ENCODE data around the gene ITPK1.

ITPK1 gene

GRCh38 chr14:93006567-93007051 is 109.1 kb downstream of the ITPK1 start:
- no peak for DNase-seq

- DNase-seq, result no peak
Measured at GRCh38 chr14:93005838-93006237, 109.9 kb downstream of the ITPK1 start.

DNA sequence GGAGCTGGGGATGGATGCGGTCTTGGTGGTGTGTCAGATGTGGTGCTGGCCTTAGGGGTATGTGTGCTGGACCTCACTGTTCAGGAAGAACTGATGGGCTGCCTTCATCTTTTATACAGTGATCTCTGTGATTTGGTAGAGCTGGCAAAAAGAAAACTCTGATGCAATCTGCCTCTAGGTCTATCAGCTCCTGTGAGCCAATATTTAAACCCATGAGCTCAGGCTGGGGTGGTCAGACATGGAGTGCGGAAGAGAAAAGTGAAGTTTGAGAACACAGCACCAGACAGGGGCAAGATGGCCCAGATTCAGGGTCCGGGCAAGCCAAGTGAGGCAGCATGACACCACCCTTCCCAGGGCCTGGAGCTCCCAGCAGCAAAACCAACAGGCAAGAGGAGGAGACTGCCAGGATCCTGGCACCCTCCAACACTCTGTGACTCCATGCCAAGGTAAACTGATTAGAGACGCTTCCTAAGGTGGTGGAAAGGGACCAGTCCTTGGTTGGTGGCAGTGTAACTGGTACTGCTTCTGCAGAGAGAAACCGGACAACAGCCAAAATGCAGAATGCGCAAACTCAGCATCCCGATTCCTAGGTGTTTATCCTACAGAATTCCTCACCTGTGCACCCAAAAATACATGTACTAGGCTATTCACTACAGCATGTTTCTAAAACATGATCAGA is 110.5 kb downstream of the ITPK1 start:
- DNase-seq, result no peak

DNA sequence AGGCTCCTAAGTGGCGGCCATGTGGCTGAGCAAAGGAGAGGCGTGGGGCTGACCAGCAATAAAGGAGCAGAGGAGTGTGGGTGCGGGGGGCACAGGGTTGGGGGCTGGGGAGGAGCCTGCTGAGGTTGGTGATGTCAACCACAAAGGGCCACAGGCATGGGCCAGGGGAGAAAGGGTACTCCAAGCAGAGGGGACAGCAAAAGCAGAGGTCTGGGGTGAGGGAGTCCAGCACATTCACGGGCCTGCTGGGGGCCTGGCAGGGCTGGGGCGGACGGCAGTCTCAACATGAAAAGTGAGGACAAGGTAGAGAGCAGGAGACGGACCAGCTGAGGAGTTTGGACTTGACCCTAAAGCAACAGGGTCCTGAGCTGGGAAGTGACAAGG is 111.0 kb downstream of the ITPK1 start:
- DNase-seq, result no peak

- DNase-seq, result no peak
Measured at GRCh38 chr14:93003945-93004698, 111.6 kb downstream of the ITPK1 start.

DNA sequence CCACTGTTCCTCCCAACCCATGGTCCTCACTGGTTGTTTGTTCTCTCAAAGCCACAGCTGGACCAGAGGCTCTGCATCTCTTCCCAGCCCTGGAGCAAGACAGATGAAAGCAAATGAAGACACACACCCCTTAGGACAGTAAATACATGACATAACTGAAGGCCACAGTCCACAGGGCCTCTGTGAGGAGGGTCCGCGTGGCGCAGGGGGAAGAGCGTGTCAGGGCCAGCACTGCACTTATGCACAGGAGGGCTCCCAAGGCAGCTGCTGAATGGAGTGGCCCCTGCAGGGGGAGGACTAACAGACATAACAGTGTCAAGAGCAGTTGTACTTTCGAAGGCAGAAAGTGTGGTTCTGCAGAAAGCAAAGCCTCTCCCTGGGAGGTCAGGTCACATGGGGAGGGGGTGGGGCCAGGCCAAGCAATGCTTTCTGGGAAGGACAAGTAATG is 112.8 kb downstream of the ITPK1 start:
- DNase-seq, result no peak

- DNase-seq, result no peak
Measured at GRCh38 chr14:93002049-93002448, 113.7 kb downstream of the ITPK1 start.

DNA sequence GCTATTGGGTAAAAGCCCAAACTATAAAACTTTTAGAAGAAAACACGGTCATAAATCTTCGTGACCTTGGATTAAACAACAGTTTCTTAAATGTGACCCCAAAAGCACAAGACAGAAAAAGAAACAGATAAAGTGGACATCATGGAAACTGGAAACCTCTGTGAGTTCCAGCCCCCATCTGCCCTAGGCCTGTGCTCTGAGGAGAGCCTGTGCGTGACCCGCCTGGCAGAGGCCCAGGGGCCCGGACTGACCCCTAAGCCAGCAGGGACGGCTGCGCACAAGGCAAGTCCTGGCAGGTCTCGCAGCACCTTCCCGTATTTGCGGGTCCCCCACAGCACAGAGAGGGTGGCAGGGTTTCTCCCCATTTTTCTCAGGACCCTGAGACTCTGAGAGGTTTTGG is 116.8 kb downstream of the ITPK1 start:
- no peak for DNase-seq

DNA sequence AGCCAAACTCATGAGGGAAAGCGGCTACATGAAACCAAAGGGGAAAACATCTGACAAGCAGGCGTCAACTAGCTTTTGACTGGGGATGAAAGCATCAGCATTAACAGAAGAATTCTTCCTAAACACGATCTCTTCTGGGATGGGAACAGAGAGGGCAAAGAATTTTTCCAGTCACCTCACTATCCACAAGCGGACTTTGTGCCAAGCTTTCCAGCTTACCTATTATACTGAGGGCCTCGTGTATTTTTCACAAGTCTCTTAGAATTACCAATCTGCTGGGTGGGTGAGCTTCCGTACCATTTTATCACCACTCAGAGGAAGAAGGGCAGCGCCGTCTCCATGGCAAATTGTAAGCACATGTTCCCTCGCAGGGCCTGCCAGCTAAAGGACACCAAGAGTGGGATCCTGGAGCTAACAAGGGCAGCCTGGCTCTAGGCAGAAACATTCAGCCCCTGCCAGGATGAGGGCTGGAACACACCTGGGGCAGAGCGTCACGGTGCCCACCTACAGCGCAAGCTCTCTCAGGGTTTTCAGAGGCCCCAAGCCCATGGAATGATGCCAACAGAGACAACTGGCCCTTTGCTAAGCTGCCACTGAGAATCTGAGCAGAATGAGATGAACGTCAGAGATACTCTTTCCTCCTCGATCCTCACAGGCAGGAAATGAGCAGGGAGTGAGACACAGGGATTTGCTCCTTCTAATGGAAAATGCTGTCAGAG is 118.2 kb downstream of the ITPK1 start:
- no peak for DNase-seq

DNA sequence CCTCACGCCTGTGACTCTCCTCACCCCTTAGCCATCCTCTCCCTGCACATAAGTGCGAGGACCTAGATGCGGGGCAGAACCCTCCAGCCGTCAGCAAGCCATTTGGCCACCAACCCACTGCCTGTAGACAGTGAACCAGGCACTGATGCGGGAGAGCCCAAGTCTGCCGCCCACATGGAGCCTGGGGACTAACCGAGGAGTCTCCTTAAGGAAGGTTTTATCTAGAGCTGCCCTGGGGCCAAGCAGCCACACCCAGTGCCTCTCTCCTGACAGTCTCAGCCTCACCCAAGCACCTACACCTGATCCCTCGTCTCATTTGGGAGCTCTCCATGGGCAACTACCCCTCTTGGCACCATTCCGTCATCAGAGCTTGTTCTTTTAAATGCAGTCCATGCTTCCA is 120.1 kb downstream of the ITPK1 start:
- DNase-seq, result no peak

GRCh38 chr14:92994942-92995341 is 120.8 kb downstream of the ITPK1 start:
- DNase-seq, result no peak

DNA sequence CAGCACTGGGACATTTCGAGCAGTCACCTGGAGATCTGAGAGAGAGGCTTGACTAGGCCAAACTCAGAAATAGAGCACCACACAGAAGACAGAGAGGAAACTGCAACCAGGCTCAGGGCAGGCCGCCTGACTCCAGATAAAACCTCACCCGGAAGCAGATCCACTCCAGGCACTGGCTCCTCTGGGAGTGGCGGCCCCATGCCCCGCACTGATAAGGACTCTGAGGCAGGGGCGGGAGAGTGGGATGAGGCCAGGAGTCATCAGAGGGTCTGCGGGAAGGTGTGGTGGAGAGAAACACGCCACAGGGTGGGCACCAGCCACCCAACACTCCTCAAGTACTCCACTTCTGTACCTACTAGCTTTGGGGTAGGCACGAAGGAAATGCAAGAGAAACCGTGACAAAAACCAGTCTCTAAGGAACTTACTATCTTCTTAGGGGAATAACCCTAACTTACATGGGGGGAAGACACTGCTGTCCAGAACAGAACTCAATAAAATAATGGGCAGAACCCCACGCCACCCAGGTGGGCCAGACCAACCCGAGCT is 121.5 kb downstream of the ITPK1 start:
- DNase-seq, result no peak

- DNase-seq, result no peak
Measured at GRCh38 chr14:92993302-92993701, 122.4 kb downstream of the ITPK1 start.

DNA sequence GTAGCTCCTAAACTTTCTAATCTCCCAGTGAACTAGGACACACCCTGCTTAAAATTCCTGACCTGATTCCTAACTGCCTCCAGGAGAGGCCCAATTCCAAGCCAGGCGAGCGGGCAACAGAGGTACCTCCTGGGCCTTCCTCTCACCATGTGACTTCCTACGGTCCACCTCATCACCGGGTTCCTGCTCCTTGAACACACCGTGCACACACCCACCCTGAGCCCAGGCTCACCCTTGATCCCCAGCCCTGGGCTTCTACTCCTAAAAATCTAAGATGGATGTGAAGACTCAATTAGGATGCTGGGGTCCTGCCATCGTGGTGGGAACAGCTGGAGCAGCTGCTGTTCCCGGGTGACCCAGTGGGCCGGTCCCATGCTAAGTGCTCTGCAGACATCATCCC is 124.2 kb downstream of the ITPK1 start:
- no peak for DNase-seq

DNA sequence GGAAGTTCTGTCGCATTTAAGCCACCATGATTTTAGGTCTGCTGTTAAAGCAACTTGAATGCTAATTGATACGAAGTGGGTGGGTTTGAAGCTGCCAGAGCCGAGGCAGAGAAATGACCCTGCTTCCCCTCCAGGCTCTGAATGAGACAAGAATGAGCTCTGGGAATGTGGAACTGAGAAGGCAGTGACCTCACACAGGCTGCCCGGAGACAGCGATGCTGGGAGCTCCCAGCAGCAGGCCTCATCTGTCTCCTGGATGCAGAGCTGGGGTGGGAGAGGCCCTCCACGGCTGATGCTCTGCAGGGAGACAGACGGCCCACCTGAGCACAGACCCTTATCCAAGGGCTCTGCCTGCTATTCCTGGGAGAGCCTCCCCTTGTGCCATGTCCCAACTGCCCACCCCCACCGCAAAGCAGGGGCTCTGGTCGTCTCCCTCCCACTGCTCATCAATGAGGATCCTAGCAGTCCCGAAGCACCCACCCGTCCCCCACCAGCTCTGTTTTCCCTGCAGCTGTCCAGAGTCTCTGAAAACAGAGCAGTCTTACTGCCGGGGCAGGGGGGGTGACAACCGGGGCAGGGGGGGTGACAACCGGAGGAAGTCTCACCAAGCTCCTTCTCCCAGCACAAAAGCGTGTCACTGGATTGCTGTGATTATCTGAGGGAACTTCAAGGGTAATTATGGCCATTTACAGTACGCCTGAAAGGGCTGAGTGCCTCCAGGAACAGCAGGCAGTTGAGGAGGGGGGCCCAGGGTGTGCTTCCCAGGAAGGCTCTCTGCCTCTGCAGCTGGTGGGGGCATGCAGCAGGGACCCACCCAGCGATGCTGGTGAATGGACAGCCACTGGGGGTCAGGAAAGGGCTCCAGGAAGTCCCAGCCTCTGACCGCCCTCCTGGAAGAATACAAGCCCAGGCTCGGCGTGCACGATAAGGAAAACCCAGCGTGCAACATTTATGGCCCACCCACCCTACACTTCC is 125.0 kb downstream of the ITPK1 start:
- no peak for DNase-seq

GRCh38 chr14:92988786-92989755 is 126.7 kb downstream of the ITPK1 start:
- DNase-seq, result no peak

- DNase-seq, result no peak
Measured at GRCh38 chr14:92987713-92988510, 127.8 kb downstream of the ITPK1 start.

DNA sequence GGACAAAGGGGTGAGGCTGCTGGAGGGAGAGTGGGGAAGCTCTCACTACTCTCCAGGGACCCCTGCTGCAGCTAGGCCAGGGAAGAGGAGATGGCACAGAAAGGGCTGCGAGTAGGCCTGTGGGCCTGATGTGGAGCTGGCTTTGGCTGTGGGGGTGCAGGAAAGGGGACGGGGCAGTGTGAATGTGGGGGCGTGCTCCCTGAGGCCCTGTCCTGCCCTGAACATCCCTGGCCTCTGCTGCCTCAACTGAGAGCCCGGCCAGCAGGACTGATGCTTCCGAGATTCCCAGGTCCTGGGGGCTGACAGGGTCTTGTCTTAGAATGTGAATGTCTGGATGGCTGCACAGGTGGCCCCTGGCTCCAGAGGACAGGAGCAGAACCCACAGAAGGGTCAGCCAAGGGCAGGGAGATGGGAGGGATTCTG is 128.6 kb downstream of the ITPK1 start:
- no peak for DNase-seq

GRCh38 chr14:92986254-92987147 is 129.2 kb downstream of the ITPK1 start:
- DNase-seq, result no peak
